CD14-positive monocyte (primary cell): ENCODE results near the gene VCL. TPM values are rescaled to one million over a fixed set of nuclear protein-coding genes. Genes with fewer than 3 reads are reported as not detected.

ENCODE experiments used
- DNase-seq, 3 donors: peaks; one replicate each; pipeline ENCODE4 v3.0.0-alpha.2; 2011 to 2022
- H2AFZ ChIP-seq: 2 replicates; pipeline ENCODE4 v1.6.0; 2012; ENCODE audit warnings: mild to moderate bottlenecking, low read depth, low read length, inconsistent platforms; ENCODE audit not compliant: insufficient read depth, poor library complexity, severe bottlenecking
- H3K27ac ChIP-seq, 2 donors: 1 replicate in 1 of 2; 2 replicates in 1 of 2; pipeline ENCODE4 v1.5.1; 2012 to 2013; ENCODE audit warnings: low read length in 2 of 2, control low read depth in 1 of 2, inconsistent platforms in 1 of 2, low read depth in 1 of 2, mild to moderate bottlenecking in 1 of 2
- H3K27me3 ChIP-seq, 2 donors: one replicate each; pipeline versions ENCODE4 v1.6.0 to v1.6.1; 2011 to 2013; ENCODE audit warnings: low read length in 2 of 2; ENCODE audit not compliant: control insufficient read depth in 2 of 2, insufficient read depth in 2 of 2
- H3K36me3 ChIP-seq, 2 donors: replicated peaks in 1 of 2; 1 replicate in 1 of 2; 2 replicates in 1 of 2; pipeline versions ENCODE4 v1.5.1 to v1.6.1; 2012 to 2013; ENCODE audit warnings: low read length in 2 of 2, control low read depth in 1 of 2, inconsistent platforms in 1 of 2, mild to moderate bottlenecking in 1 of 2; ENCODE audit not compliant: insufficient read depth in 2 of 2, control insufficient read depth in 1 of 2
- H3K4me1 ChIP-seq, 2 donors: 1 replicate in 1 of 2; 2 replicates in 1 of 2; pipeline versions ENCODE4 v1.5.1 to v1.6.1; 2012 to 2013; ENCODE audit warnings: low read length in 2 of 2, control low read depth in 1 of 2, inconsistent platforms in 1 of 2, mild to moderate bottlenecking in 1 of 2, moderate library complexity in 1 of 2; ENCODE audit not compliant: insufficient read depth in 2 of 2, control insufficient read depth in 1 of 2
- H3K4me2 ChIP-seq: replicated peaks from 2 replicates; pipeline ENCODE3; 2012; ENCODE audit warnings: low read length, moderate library complexity, mild to moderate bottlenecking; ENCODE audit not compliant: poor library complexity, severe bottlenecking; ENCODE audit errors: extremely low read depth
- H3K4me3 ChIP-seq, 3 experiments: fragments of 200-600 bp in 1 of 3; sonication (generic) in 1 of 3; replicated peaks in 1 of 3; 1 replicate in 2 of 3; 2 replicates in 1 of 3; pipeline ENCODE4 v1.5.1; 2011 to 2013; ENCODE audit warnings: low read length in 3 of 3, mild to moderate bottlenecking in 3 of 3, control low read depth in 2 of 3, low read depth in 2 of 3, inconsistent platforms in 1 of 3, moderate library complexity in 1 of 3
- H3K79me2 ChIP-seq: 2 replicates; pipeline ENCODE4 v1.6.0; 2012; ENCODE audit warnings: mild to moderate bottlenecking, control low read depth, inconsistent platforms, low read length, moderate library complexity; ENCODE audit not compliant: insufficient read depth
- H3K9ac ChIP-seq: 2 replicates; pipeline ENCODE4 v1.6.0; 2017; ENCODE audit warnings: low read length, mild to moderate bottlenecking; ENCODE audit not compliant: insufficient read depth, poor library complexity, severe bottlenecking
- H3K9me3 ChIP-seq, 2 donors: replicated peaks in 1 of 2; 1 replicate in 1 of 2; 2 replicates in 1 of 2; pipeline versions ENCODE4 v1.5.1 to v1.6.1; 2012 to 2013; ENCODE audit warnings: low read length in 2 of 2, control low read depth in 1 of 2; ENCODE audit not compliant: control insufficient read depth in 1 of 2, insufficient read depth in 1 of 2
- H4K20me1 ChIP-seq: 2 replicates; pipeline ENCODE4 v1.6.0; 2012; ENCODE audit warnings: mild to moderate bottlenecking, low read length, control low read depth, moderate library complexity; ENCODE audit not compliant: insufficient read depth
- H3K27ac Mint-ChIP-seq, 7 donors: one replicate each; pipeline ENCODE4 v1.8.0; 2020; ENCODE audit warnings: mild to moderate bottlenecking in 7 of 7, mixed read lengths in 7 of 7, moderate library complexity in 6 of 7, inconsistent platforms in 2 of 7
- H3K27me3 Mint-ChIP-seq, 3 donors: one replicate each; pipeline ENCODE4 v1.8.0; 2021 to 2022; ENCODE audit warnings: low read depth in 3 of 3, mild to moderate bottlenecking in 3 of 3, mixed read lengths in 3 of 3, moderate library complexity in 3 of 3, inconsistent platforms in 1 of 3
- H3K36me3 Mint-ChIP-seq, 2 donors: one replicate each; pipeline ENCODE4 v1.8.0; 2020; ENCODE audit warnings: mixed read lengths in 2 of 2, inconsistent platforms in 1 of 2, mild to moderate bottlenecking in 1 of 2
- H3K4me1 Mint-ChIP-seq: one replicate; pipeline ENCODE4 v1.8.0; 2020; ENCODE audit warnings: mild to moderate bottlenecking, mixed read lengths
- H3K4me3 Mint-ChIP-seq, 2 donors: one replicate each; pipeline ENCODE4 v1.8.0; 2020; ENCODE audit warnings: mild to moderate bottlenecking in 2 of 2, mixed read lengths in 2 of 2, moderate library complexity in 1 of 2
- H3K9me3 Mint-ChIP-seq, 7 donors: one replicate each; pipeline ENCODE4 v1.8.0; 2020 to 2022; ENCODE audit warnings: mixed read lengths in 7 of 7, mild to moderate bottlenecking in 6 of 7, moderate library complexity in 6 of 7, inconsistent platforms in 2 of 7
- WGBS: methylation state at CpG from one replicate; pipeline ENCODE4 v1.1.5; 2013; ENCODE audit warnings: missing lambda C conversion rate; ENCODE audit not compliant: insufficient coverage; 5-methylcytosine and 5-hydroxymethylcytosine counted together
- intact Hi-C, 2 donors: fragments of 100-400 bp; cut with micrococcal nuclease; formaldehyde crosslinking; loops; one replicate each; pipeline versions ENCODE4 v1.15.0 to v1.15.1; 2023
- polyA plus RNA-seq, 3 donors: library from polyadenylated mRNA; depleted of rRNA in 1 of 3; unstranded in 2 of 3; stranded (reverse) in 1 of 3; fragments of 300-500 nt in 2 of 3; fragments of >200 nt in 1 of 3; fragmentation: Illumina TruSeq in 2 of 3; gene quantifications; 1 replicate in 2 of 3; 2 replicates in 1 of 3; pipeline ENCODE4 v1.2.3, GENCODE V29; 2012 to 2021
- TF ChIP-seq, protein P1 (sequence below): fragments of 200-600 bp; IDR thresholded peaks from one replicate; pipeline ENCODE4 v1.8.0; 2022; ENCODE audit warnings: antibody characterized with exemption, mild to moderate bottlenecking

VCL gene
- polyA plus RNA-seq, 3 donors = 39.1 to 68.4 (median 52.8) TPM

DNA sequence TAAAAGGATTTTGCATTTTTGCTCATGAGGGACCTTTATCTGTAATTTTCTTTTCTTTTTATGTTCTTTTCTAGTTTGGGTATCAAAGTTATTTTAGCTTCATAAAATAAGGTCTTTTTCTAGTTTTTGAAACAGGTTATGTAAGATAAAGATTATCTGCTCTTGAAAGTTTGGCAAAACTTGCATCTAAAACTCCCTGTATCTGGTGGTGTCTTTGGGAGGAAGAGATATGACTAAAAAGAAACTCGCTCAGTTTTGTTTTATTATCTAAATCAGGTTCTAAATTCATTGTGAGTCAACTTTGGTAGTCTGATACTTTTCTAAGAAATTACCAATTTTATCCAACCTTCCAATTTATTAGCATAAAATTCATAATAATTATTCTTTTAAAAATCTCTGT is 55.1 kb downstream of the VCL start:
- peaks cover 3 to 6% of the 10 kb centered on the region in 2 donors for H3K36me3 Mint-ChIP-seq
- H3K27ac Mint-ChIP-seq = no peak overlapping the region
- Histone ChIP-seq H3K36me3 (no peaks in the 10 kb centered on the region), H2AFZ (no peak overlapping the region), H3K27me3 (no peaks in the 10 kb centered on the region), H3K79me2 (peaks cover 98% of the 10 kb centered on the region), H3K4me3 (no peak overlapping the region), H4K20me1 (peaks cover 97% of the 10 kb centered on the region), H3K4me2 (no peak overlapping the region), H3K9me3 (no peaks in the 10 kb centered on the region), H3K27ac (no peak overlapping the region), H3K9ac (no peak overlapping the region), H3K4me1 (peaks cover 36 to 38% of the 10 kb centered on the region in 2 donors)
- intact Hi-C loops = no loop called here
- no CpG with 5 or more reads among the region's 1 CpG for WGBS
- peaks cover 0 to 2% (median 0%) of the 10 kb centered on the region in 7 donors for H3K9me3 Mint-ChIP-seq
- no peak overlapping the region for H3K4me3 Mint-ChIP-seq
- peaks cover 44% of the 10 kb centered on the region for H3K4me1 Mint-ChIP-seq
- DNase-seq = no peak
- no peaks in the 10 kb centered on the region for H3K27me3 Mint-ChIP-seq
- TF ChIP-seq, protein P1, sequence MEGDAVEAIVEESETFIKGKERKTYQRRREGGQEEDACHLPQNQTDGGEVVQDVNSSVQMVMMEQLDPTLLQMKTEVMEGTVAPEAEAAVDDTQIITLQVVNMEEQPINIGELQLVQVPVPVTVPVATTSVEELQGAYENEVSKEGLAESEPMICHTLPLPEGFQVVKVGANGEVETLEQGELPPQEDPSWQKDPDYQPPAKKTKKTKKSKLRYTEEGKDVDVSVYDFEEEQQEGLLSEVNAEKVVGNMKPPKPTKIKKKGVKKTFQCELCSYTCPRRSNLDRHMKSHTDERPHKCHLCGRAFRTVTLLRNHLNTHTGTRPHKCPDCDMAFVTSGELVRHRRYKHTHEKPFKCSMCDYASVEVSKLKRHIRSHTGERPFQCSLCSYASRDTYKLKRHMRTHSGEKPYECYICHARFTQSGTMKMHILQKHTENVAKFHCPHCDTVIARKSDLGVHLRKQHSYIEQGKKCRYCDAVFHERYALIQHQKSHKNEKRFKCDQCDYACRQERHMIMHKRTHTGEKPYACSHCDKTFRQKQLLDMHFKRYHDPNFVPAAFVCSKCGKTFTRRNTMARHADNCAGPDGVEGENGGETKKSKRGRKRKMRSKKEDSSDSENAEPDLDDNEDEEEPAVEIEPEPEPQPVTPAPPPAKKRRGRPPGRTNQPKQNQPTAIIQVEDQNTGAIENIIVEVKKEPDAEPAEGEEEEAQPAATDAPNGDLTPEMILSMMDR = no peak

DNA sequence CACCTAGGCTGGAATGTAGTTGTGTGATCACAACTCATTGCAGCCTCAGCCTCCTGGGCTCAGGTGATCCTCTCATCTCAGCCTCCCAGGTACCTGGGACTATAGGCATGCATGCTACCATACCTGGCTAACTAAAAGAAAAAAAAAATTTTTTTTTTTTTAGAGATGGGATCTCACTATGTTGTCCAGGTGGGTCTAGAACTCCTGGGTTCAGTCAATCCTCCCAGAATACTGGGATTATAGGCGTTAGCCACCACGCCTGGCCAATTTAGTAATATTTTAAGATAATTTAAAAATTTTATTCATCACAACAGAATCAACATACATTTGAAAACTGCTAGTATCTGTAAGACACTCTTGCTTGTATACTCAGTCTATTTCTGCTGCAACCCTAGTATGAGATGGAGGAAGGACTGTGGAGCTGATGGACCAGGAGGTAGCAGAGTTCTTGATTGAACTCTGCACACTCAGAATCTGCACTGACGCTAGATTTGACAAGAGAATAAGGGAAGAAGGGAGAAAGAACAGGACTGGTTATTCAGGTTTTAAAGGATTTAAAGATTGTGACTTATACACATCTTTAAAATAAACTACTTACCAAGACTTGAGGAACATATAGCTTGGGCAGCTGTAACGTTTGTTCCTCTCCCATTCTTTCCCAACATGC is 57.6 kb downstream of the VCL start:
- peaks cover 34% of the 10 kb centered on the region for H3K4me1 Mint-ChIP-seq

More for the DNA sequence above, 57.6 kb downstream of the VCL start:
- H3K9ac ChIP-seq = no peak overlapping the region
- no peaks in the 10 kb centered on the region for H3K27me3 Mint-ChIP-seq
- no peak overlapping the region for H3K4me3 Mint-ChIP-seq
- no CpG with 5 or more reads among the region's 4 CpGs for WGBS
- no peaks in the 10 kb centered on the region for H3K9me3 ChIP-seq
- intact Hi-C loops = no loop called here
- H3K36me3 ChIP-seq = no peaks in the 10 kb centered on the region
- peaks cover 3 to 6% of the 10 kb centered on the region in 2 donors for H3K36me3 Mint-ChIP-seq
- H2AFZ ChIP-seq = no peak overlapping the region
- no peak overlapping the region for H3K4me3 ChIP-seq
- peak overlapping the region in 3 of 7 donors; percentile 6 to 75 (median 11) for H3K27ac Mint-ChIP-seq
- TF ChIP-seq, protein P1 = no peak
- peaks cover 98% of the 10 kb centered on the region for H3K79me2 ChIP-seq
- H3K9me3 Mint-ChIP-seq = no peaks in the 10 kb centered on the region
- H3K27ac ChIP-seq = peak overlapping the region in 1 of 2 donors; percentile 36
- peaks cover 97% of the 10 kb centered on the region for H4K20me1 ChIP-seq
- no peak for DNase-seq
- H3K27me3 ChIP-seq = no peaks in the 10 kb centered on the region
- no peak overlapping the region for H3K4me2 ChIP-seq
- peaks cover 26 to 31% of the 10 kb centered on the region in 2 donors for H3K4me1 ChIP-seq
